IPS DF 4.7 (cell line): ENCODE data around the gene APOBEC3B.
"Not testable (repeated sequence)": the region's sequence is repeated elsewhere in the genome, so short reads cannot be mapped to it uniquely, and the experiment has no call there.

ENCODE experiments used
- DNase-seq: peaks from one replicate; pipeline ENCODE4 v3.0.0-alpha.2; 2013; ENCODE audit warnings: low spot score; ENCODE audit errors: extremely low read depth

The APOBEC3B gene

DNA sequence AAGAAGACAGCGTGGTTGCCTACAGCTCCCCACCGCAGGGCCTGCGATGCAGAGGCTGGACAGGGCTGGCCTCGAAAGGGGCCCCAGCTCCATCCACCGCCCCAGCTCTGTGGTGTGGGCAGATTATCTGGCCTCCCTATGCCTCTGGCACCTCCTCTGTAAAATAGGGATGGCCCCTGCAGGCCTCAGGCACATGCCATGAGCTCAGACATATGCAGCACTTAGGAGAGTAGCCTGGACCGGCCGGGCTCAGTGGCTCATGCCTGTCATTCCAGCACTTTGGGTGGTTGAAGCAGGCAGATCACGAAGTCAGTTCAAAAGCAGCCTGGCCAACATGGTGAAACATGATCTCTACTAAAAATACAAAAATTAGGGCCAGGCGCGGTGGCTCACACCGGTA, 46.1 kb downstream of the APOBEC3B start:
- DNase-seq = no peak

DNA sequence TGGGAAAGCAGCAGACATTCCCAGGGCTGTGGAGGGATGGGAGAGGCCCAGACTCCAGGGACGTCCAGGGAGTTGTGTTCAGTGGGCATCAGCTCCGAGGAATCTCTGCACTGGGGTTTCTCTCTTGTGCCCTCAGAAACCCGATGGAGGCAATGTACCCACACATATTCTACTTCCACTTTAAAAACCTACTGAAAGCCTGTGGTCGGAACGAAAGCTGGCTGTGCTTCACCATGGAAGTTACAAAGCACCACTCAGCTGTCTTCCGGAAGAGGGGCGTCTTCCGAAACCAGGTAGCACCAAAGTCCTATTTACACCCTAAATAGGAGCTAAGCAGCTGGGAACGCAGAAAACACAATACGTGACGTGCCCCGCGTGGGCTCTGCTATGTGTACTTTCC, 47.1 kb downstream of the APOBEC3B start:
- DNase-seq = no peak

DNA sequence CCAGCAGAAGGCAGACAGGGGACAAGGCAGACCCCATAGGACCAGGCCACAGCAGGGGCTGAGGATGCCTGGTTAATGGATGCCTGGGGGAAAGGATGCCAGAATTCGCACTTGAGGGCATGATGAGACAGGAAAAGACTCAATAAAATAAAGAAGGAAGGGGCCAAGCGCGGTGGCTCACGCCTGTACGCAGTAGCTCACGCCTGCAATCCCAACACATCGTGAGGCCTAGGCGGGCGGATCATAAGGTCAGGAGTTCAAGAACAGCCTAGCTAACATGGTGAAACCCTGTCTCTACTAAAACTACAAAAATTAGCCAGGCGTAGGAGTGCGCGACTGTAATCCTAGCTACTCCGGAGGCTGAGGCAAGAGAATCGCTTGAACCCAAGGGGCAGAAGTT, 48.6 kb downstream of the APOBEC3B start:
- no peak for DNase-seq

DNA sequence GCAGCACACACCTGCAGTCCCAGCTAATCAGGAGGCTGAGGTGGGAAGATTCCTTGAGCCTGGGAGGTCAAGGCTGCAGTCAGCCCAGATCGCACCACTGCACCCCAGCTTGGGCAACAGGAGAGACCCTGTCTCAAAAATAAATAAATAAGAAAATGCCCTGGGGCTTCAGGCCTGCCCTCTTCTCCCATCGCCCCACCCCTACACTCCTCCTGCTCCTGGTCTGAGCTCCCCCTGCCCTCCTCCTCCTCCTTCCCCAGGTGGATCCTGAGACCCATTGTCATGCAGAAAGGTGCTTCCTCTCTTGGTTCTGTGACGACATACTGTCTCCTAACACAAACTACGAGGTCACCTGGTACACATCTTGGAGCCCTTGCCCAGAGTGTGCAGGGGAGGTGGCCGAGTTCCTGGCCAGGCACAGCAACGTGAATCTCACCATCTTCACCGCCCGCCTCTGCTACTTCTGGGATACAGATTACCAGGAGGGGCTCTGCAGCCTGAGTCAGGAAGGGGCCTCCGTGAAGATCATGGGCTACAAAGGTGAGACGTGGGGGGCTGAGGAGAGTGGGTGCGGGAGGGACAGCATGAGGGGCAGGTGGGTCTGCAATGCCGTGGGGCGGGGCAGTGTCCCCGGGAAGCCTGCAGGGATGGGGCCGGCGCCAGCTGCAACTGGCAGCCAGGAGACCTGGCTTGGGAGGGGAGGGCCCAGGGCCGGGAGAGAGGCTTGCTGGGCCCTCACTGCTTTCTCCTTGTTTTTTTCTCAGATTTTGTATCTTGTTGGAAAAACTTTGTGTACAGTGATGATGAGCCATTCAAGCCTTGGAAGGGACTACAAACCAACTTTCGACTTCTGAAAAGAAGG, 49.5 kb downstream of the APOBEC3B start:
- DNase-seq = not testable (repeated sequence)

DNA sequence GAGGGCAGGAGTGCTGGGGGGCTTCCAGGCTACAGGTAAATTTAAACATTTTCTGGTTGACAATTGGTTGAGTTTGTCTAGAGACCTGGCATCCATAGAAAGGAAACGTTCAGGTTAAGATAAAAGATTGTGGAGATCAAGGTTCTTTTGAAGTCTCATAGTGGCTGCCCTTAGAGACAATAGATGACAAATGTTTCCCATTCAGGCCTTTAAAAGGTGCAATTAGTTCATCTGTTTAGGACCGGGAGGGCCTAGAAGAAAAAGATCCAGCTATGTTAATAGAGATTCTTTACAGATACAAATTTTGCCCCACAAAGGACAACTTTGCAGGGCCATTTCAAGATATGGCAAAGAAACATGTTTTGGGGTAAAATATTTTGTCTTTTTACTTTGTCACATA, 54.9 kb downstream of the APOBEC3B start:
- not testable (repeated sequence) for DNase-seq

DNA sequence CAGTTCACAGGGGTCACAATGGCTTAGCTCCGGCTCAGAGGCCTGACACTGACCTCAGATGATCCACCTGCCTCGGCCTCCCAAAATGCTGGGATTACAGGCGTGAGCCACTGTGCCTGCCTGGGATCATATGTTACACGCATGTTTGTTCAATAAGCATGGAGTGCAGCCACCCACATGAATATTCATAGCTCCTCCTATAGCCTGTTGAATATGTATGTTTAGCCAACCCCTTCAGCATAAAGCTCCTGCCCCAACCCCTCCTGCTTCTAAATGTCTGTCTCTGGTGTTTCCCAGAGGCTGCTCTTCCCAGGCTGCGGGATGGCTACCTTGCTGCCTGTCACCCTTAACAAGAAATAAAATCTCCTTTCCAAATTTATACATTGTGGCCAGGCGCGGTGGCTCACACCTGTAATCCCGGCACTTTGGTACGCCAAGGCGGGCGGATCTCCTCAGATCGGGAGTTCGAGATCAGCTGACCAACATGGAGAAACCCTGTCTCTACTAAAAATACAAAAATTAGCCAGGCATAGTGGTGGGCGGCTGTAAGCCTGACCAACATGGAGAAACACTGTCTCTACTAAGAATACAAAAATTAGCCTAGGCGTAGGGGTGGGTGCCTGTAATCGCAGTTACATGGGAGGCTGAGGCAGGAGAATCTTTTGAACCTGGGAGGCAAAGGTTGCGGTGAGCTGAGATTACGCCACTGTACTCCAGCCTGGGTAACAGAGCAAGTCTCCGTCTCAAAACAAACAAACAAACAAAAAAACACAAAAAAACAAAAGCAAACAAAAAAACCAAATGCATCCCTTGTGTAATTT, 57.4 kb downstream of the APOBEC3B start:
- no peak for DNase-seq

DNA sequence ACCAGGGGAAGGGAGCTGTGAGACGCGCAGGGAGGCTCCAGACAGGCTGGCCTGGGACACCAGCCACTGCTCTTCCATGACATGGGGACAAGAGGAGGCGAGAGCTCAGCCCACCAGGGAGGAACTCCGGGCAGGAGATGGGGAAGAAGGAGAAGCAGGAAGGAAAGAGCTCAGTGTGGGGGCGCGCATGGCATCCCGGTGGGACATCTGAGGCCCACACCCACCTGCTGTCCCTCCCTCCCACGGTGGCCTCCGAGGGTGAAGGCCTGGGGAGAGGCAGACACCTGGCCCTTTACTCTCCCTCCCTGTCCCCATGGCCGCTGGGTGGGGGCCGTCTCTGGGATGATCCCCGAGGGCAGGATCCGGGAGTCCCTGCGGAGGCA, 58.0 kb downstream of the APOBEC3B start:
- DNase-seq = not testable (repeated sequence)

DNA sequence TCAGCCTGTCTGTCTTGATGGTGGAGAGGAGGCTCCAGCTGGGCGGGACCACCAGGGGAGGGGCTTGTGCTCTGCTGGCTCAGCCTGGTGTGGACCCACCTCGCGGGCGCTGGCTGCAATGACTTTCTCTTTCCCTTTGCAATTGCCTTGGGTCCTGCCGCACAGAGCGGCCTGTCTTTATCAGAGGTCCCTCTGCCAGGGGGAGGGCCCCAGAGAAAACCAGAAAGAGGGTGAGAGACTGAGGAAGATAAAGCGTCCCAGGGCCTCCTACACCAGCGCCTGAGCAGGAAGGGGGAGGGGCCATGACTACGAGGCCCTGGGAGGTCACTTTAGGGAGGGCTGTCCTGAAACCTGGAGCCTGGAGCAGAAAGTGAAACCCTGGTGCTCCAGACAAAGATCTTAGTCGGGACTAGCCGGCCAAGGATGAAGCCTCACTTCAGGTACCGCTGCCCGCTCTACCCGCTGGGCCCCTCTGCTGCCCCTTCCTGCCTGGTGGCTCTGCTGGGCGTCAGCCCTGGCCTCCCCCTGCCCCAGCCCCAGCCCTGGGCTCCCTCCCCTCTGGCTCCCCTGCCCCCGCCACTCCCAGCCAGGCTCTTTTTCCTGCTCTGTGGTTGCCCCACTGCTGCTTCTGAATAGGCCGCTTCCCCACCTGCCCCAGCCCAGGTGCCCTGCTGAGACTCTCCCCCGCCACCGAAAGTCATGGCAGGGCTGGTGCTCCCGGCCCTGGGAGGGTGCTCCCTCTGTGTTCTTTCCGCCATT, 58.6 kb downstream of the APOBEC3B start, which contains the start of gene APOBEC3F:
TSS of gene APOBEC3F (plus strand) at position 327 of the 759 bp plus-strand sequence. CDS start at position 424, 97 bp downstream.
- not testable (repeated sequence) for DNase-seq

DNA sequence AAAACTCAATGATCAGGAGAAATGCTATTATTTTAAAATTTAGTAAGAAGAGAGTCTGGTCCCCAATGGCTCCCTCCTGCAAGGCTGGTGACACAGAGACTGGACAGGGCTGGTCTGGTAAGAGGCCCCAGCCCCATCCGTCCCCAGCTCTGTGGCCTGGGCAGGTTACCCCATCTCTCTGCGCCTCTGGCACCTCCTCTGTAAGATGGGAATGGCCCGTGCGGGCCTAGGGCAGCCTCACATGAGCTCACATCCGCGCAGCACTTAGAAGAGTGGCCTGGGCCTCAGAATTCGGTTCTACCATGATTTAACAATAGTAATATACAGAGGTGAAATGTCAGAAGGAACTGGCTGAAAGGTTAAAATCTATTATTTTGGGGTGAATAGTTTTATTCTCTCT, 59.8 kb downstream of the APOBEC3B start:
- DNase-seq = no peak
